Adipocyte (in vitro differentiated cells): ENCODE data around the gene CD2AP.
A peak's percentile ranks its signal among the peaks of the same experiment; 100 is the strongest.

Experiments used
- DNase-seq: peaks from one replicate; pipeline ENCODE4 v3.0.0-alpha.2; 2015; ENCODE audit warnings: low read depth
- H3K27me3 ChIP-seq: replicated peaks from 2 replicates; pipeline ENCODE4 v1.7.0; 2013; ENCODE audit warnings: mild to moderate bottlenecking, low read length, moderate library complexity; ENCODE audit not compliant: control insufficient read depth, insufficient read depth
- H3K36me3 ChIP-seq: 2 replicates; pipeline ENCODE4 v1.7.0; 2013; ENCODE audit warnings: low read length, mild to moderate bottlenecking, moderate library complexity; ENCODE audit not compliant: control insufficient read depth, insufficient read depth, severe bottlenecking
- H3K4me1 ChIP-seq: 2 replicates; pipeline ENCODE4 v1.7.0; 2013; ENCODE audit warnings: mild to moderate bottlenecking, low read length, moderate library complexity; ENCODE audit not compliant: control insufficient read depth, insufficient read depth
- H3K4me3 ChIP-seq: 2 replicates; pipeline ENCODE4 v1.7.0; 2013; ENCODE audit warnings: mild to moderate bottlenecking, low read length, moderate library complexity
- H3K9ac ChIP-seq: 2 replicates; pipeline ENCODE4 v1.7.0; 2013; ENCODE audit warnings: mild to moderate bottlenecking, low read length, moderate library complexity
- H3K9me3 ChIP-seq: 2 replicates; pipeline ENCODE4 v1.7.0; 2013; ENCODE audit warnings: mild to moderate bottlenecking, low read length, moderate library complexity; ENCODE audit not compliant: control insufficient read depth

CD2AP gene

GRCh38 chr6:47573109-47573508 is 95.5 kb downstream of the CD2AP start:
- Histone ChIP-seq H3K9ac (no peak overlapping the region), H3K4me3 (no peak overlapping the region), H3K9me3 (no peaks in the 10 kb centered on the region), H3K36me3 (peaks cover 7% of the 10 kb centered on the region), H3K4me1 (peaks cover 15% of the 10 kb centered on the region), H3K27me3 (no peaks in the 10 kb centered on the region)
- no peak for DNase-seq

DNA sequence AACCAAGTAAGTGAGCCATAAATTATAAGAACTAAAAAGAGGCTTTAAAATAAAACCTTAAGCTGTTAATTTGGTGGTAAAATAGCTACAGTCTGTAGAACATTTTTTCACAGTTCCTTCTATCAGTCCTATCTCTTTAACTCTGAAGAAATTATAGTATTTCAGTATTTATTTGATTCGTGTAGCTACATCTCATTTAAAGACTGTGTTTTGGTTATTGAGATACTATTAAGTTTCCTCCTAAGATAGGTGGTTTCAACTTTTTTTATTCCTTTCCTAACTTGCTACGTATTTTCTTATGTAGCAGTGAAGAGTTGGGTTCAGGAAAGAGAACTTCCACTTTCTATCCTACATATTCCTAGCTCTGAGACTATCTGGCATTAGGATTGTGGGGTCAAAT is 97.2 kb downstream of the CD2AP start:
- H3K4me3 ChIP-seq: no peak overlapping the region
- no peaks in the 10 kb centered on the region for H3K9me3 ChIP-seq
- peaks cover 18% of the 10 kb centered on the region for H3K36me3 ChIP-seq
- H3K9ac ChIP-seq: no peak overlapping the region
- H3K27me3 ChIP-seq: no peaks in the 10 kb centered on the region
- no peak for DNase-seq
- peaks cover 15% of the 10 kb centered on the region for H3K4me1 ChIP-seq

DNA sequence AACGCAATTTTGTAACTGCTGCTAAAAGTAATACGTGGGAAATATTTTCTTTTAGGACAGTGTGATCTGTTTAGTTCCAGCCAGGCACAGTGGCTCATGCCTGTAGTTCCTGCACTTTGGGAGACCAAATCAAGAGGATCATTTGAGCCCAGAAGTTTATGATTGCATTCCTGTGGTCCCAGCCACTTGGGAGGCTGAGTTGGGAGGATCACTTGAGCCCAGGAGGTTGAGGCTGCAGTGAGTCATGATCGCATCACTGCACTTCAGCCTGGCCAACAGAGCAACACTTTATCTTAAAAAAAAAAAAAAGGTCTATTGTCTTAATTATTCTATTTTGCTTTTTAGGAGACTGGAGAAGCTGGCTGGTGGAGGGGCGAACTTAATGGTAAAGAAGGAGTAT is 101.5 kb downstream of the CD2AP start:
- Histone ChIP-seq H3K4me3 (no peak overlapping the region), H3K36me3 (peaks cover 54% of the 10 kb centered on the region), H3K9ac (no peak overlapping the region), H3K9me3 (no peaks in the 10 kb centered on the region), H3K4me1 (no peaks in the 10 kb centered on the region), H3K27me3 (no peaks in the 10 kb centered on the region)
- DNase-seq: no peak

DNA sequence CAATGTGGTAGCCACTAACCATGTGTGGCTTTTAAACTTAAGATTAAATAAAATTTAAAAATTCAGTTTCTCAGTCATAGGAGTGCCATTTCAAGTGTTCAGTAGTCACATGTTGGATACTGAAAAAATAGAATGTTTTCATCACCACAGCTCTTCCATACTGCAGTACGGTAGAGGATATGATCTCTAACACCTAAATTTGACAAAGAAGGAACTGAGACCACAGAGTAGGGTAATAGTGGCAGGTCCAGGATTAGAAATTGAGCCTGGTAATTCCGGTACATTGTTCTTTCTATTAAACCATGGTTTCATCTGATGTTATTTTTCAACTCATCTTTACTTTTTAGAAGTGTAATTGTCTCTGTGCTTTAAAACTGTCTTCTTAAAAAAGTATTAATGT is 104.0 kb downstream of the CD2AP start:
- Histone ChIP-seq H3K4me3 (no peak overlapping the region), H3K4me1 (no peaks in the 10 kb centered on the region), H3K27me3 (no peaks in the 10 kb centered on the region), H3K9ac (no peak overlapping the region), H3K9me3 (no peaks in the 10 kb centered on the region), H3K36me3 (peaks cover 64% of the 10 kb centered on the region)
- no peak for DNase-seq

- Histone ChIP-seq H3K4me1 (peaks cover 8% of the 10 kb centered on the region), H3K36me3 (peaks cover 57% of the 10 kb centered on the region)
These were observed 109.9 kb downstream of the CD2AP start for GRCh38 chr6:47587493-47587892.

GRCh38 chr6:47592131-47592840 is 114.7 kb downstream of the CD2AP start:
- Histone ChIP-seq H3K36me3 (peaks cover 58% of the 10 kb centered on the region), H3K27me3 (no peaks in the 10 kb centered on the region), H3K4me3 (no peak overlapping the region)

More at GRCh38 chr6:47587493-47587892, 109.9 kb downstream of the CD2AP start:
- Histone ChIP-seq H3K9me3 (no peaks in the 10 kb centered on the region), H3K27me3 (no peaks in the 10 kb centered on the region), H3K4me3 (no peak overlapping the region), H3K9ac (no peak overlapping the region)
- peak; percentile 20 for DNase-seq

GRCh38 chr6:47593979-47594378 is 116.4 kb downstream of the CD2AP start:
- H3K36me3 ChIP-seq: peaks cover 65% of the 10 kb centered on the region
- H3K4me1 ChIP-seq: no peaks in the 10 kb centered on the region
- no peak overlapping the region for H3K4me3 ChIP-seq
- H3K9me3 ChIP-seq: no peaks in the 10 kb centered on the region
- no peak overlapping the region for H3K9ac ChIP-seq
- DNase-seq: no peak
- no peaks in the 10 kb centered on the region for H3K27me3 ChIP-seq

More at GRCh38 chr6:47592131-47592840, 114.7 kb downstream of the CD2AP start:
- no peak for DNase-seq
- H3K9me3 ChIP-seq: no peaks in the 10 kb centered on the region
- peaks cover 3% of the 10 kb centered on the region for H3K4me1 ChIP-seq
- H3K9ac ChIP-seq: no peak overlapping the region

DNA sequence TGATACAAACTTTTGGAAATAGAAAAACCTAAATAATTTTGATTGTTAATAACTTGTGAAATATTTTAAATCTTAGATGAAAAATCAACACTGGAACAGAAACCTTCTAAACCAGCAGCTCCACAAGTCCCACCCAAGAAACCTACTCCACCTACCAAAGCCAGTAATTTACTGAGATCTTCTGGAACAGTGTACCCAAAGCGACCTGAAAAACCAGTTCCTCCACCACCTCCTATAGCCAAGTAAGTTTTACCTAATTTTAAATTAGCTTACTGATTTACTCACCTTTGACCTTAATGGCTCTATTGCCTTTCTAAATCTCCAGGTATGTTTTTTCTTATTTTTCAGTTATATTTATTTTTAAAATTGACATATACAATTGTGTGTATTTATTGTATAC is 118.2 kb downstream of the CD2AP start:
- H3K9me3 ChIP-seq: no peaks in the 10 kb centered on the region
- H3K27me3 ChIP-seq: no peaks in the 10 kb centered on the region
- no peak overlapping the region for H3K4me3 ChIP-seq

GRCh38 chr6:47598367-47598766 is 120.8 kb downstream of the CD2AP start:
- Histone ChIP-seq H3K9me3 (no peaks in the 10 kb centered on the region), H3K9ac (no peak overlapping the region), H3K4me1 (no peaks in the 10 kb centered on the region), H3K27me3 (no peaks in the 10 kb centered on the region), H3K36me3 (peaks cover 43% of the 10 kb centered on the region), H3K4me3 (no peak overlapping the region)
- no peak for DNase-seq

More for the DNA sequence above, 118.2 kb downstream of the CD2AP start:
- Histone ChIP-seq H3K9ac (no peak overlapping the region), H3K36me3 (peaks cover 60% of the 10 kb centered on the region), H3K4me1 (no peaks in the 10 kb centered on the region)
- no peak for DNase-seq

DNA sequence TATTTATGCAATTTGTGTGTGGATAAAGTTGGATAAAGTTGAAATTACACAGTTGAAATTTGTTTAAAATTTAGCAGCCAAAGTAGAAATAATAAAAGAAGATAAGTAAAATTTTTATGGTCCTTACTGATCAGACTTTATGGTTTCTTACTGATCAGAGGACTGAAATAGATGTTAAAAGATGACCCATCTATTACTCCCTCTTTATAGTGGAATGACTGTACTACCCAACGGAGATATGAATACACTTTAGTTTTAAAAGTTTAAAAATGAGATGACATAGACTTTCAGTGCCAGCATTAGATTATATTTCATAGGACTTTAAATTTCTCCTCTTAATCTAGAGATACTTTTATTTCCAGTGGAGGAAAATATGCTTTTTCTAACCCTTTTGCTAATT is 121.9 kb downstream of the CD2AP start:
- Histone ChIP-seq H3K9ac (no peak overlapping the region), H3K4me1 (peaks cover 9% of the 10 kb centered on the region), H3K27me3 (no peaks in the 10 kb centered on the region), H3K36me3 (peaks cover 38% of the 10 kb centered on the region), H3K9me3 (no peaks in the 10 kb centered on the region), H3K4me3 (no peak overlapping the region)
- DNase-seq: no peak

- no peaks in the 10 kb centered on the region for H3K9me3 ChIP-seq
- no peak overlapping the region for H3K4me3 ChIP-seq
- peaks cover 9% of the 10 kb centered on the region for H3K4me1 ChIP-seq
- no peaks in the 10 kb centered on the region for H3K27me3 ChIP-seq
- no peak for DNase-seq
- H3K9ac ChIP-seq: no peak overlapping the region
- H3K36me3 ChIP-seq: peaks cover 34% of the 10 kb centered on the region
These were observed 125.6 kb downstream of the CD2AP start for GRCh38 chr6:47603227-47603626.

- Histone ChIP-seq H3K27me3 (no peaks in the 10 kb centered on the region), H3K36me3 (peaks cover 36% of the 10 kb centered on the region)
- no peak for DNase-seq
These were observed 126.4 kb downstream of the CD2AP start for GRCh38 chr6:47603995-47604394.

More at GRCh38 chr6:47603995-47604394, 126.4 kb downstream of the CD2AP start:
- H3K9ac ChIP-seq: no peak overlapping the region
- no peak overlapping the region for H3K4me3 ChIP-seq
- no peaks in the 10 kb centered on the region for H3K9me3 ChIP-seq
- H3K4me1 ChIP-seq: peaks cover 9% of the 10 kb centered on the region
